Stimulated activated CD8-positive, alpha-beta memory T cell treated with anti-CD3 and anti-CD28 coated beads, Interleukin-4, amount 100 ng/mL, for 1 hour (primary cell): ENCODE measurements around the gene MTHFSD.

ENCODE experiments used
- DNase-seq, 2 donors: peaks; one replicate each; pipeline ENCODE4 v3.0.0-alpha.2; 2020; ENCODE audit warnings: low read depth in 2 of 2, low spot score in 1 of 2

The MTHFSD gene

DNA sequence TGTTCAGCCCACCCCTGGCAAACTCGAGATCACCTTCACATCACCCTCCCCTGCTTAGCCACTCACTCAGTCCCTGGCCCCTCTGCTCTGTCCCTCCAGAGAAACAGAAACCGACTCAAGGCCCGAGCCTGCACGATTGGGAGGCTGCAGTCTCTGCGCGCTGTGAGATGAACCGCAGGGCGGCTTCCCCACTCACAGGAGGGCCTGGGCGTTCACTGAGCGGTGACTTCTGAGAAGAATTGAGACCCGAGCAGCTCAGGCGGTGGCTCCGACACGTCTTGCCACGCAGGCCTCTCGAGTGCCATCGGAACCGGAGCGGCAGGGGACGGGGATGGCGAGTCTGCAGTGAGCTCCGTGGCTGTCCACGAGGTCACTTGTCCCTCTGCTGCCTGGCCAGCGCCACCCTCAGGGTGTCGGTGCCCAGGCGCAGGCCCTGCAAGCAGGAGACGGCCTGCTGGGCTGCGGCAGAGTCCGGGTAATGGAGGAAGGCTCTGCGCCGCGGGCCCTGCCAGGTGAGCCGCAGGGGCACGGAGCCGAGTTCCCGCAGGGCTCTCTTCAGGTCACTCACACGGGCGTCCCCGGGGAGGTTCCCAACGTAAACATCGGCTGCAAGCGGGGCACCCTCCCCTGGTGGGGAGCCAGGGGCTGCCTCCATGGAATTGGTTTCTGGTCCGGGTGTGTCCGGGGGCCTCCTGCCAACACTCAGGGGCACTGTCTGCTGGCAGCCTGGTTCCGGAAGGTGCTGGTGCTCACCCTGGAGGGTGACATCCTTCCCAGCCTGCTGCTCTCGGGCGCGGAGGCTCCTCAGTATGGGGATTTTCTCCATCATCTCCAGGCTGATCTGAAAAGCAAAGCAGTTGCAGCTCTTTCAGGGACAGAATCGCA, 23.2 kb downstream of the MTHFSD start:
- no peak for DNase-seq

DNA sequence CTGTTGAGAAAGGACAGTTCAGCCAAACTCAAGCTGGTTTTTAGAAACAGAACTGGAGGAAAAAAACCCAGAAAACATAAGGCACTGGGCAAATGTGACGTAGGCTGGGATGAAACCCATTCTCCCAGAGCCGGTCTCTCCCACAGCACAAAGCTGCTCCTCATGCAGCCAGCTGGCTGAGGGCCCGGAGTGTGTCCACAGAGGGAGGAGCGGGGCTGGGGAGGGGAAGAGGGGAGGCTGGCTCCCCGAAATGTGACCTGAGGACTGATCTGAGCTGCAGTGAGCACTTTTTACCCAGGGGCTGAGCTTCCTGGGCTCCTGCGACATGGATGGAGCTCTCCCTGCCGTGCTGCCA, 23.9 kb downstream of the MTHFSD start:
- no peak for DNase-seq

DNA sequence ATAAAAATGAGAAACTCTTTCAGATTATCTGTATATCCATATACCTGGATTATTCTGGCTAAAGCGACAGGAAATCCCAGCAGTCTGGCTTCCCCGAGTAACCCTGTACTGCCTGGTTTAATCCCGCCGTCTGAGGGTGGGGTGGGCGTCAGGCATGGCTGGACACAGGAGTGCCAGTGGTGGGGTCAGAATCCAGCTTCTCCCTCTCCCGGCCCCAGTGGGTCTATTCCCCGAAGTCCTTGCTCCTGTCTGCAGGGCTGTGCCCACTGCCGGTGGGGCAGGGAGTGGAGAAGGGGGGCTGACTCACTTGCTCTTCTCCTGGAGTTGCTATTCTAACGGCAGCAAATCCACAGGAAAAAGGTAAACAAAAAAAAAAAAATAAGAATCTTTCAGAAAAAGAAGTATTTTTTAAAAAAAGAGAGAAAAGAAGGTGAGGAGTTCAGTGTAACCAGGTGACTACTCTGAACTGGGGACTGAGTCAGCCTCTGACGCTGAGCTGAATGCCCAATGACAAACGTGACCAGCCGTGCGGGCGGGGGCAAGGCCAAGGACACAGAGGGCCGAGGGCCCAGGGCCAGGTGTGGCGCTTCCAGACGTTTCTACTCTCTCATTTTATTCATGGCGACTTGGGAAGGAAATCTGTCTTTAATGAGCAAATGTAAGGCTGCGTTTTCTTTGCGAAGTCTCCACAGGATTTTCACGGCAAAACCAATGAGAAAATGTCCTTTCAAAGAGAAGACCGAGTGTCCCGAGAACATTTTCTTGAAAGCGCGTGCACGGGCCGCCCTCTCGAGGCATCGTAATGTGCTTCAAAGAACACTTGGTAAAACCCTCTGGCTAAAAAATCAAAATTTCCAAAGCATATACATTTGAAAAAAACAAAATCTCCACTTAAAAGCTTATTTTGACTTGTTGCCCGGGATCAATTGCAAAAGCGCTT, 24.5 kb downstream of the MTHFSD start:
- DNase-seq: no peak

DNA sequence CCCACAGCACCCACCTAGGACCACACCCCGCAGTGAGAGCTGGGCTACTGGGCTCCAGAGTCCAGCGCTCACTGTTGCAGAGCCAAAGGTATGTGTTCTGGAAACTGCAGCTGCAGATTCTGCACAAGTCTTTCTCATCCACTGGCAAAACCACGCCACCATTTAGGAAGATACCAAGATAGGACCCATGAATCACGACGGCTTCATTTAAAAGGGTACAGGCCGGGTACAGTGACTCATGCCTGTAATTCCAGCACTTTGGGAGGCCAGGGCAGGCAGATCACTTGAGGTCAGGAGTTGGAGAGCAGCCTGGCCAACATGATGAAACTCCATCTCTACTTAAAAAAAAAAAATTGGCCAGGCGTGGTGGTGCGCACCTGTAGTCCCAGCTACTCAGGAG, 25.9 kb downstream of the MTHFSD start:
- no peak for DNase-seq

DNA sequence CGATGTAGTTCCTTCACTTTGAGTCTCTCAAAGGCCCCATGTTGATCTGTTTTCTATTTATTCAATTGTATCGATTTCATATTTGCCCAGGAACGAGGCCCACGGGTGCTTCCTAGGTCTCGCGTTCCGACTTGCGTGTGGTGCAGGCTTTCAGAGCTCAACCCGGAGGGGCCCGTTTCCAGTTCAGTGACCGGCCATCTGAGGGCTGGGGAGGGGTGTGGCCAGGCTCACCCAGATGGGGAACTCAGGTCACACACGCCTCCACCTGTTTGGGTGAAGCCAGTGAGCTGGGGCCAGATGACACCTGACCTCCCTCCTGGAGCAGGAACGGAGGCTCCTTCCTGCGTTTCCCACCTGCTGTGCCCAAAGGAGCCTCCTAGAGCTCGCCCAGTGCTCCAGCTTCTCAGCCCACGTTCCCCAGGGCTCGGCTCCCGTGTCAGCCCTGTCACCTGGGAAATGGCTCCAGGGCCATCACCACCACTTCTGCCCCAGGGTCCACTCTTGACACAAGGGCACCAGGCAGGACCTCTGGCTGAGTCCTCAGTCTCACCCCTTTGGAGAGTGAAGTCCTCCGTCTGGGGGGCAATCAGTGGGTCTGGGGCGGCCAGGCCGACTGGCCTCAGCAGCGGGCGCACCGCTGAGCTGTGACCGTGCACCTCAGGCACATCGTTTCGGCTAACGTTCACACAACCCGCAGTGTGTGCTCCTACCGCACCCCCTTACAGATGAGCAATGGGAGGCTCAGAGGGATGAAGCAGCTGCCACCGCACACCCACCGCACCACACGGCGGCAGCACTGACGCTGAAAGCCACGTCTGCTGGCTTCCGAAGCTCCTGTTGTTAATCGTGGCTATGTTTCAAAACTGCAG, 26.7 kb downstream of the MTHFSD start:
- no peak for DNase-seq

DNA sequence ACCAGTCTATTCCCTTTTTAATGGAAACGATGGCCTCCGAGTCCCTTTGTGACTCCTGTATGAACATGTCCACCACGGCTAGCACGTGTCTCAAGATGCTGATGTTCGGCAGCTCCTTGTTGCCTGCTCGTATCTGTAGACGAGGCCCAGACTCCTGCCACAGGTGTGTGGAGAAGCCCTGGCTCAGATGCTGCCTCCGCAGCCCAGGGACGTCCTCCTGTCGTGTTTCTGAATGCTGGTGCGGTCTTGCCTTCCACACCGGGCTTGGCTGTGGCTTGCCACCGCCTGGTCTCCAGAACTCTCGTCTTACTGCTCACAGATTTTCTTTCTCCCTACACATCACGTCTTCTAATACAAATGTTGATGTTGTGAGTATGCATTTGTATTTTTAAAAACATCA, 27.7 kb downstream of the MTHFSD start:
- no peak for DNase-seq

DNA sequence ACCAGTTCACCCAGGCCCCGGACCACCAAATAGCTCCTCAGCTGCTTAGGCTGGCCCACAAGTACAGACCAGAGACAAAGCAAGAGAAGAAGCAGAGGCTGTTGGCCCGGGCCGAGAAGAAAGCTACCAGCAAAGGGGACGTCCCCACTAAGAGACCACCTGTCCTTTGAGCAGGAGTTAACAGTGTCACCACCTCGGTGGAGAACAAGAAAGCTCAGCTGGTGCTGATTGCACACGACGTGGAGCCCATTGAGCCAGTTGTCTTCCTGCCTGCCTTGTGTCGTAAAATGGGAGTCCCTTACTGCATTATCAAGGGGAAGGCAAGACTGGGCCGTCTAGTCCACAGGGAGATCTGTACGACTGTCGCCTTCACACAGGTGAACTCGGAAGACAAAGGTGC, 29.3 kb downstream of the MTHFSD start:
- no peak for DNase-seq

DNA sequence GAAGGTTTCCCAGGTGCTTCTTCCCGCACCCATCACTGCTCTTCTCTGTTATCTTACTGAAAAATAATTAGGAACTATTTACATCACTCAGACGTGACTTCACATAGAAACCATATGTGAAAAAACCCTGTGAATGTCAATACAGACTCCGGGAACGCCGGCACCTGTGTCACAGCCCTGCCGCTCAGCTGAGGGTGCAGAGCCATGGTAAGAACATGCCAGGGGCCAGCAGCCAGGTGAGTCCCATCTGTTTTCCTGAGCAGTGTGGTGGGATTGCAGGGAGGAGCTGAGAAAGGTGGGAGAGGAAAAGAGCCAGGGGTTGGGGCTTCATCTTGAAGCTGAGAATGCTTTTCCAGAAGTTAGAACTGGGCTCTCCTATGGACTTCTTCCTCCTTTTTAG, 31.0 kb downstream of the MTHFSD start:
- DNase-seq: no peak

DNA sequence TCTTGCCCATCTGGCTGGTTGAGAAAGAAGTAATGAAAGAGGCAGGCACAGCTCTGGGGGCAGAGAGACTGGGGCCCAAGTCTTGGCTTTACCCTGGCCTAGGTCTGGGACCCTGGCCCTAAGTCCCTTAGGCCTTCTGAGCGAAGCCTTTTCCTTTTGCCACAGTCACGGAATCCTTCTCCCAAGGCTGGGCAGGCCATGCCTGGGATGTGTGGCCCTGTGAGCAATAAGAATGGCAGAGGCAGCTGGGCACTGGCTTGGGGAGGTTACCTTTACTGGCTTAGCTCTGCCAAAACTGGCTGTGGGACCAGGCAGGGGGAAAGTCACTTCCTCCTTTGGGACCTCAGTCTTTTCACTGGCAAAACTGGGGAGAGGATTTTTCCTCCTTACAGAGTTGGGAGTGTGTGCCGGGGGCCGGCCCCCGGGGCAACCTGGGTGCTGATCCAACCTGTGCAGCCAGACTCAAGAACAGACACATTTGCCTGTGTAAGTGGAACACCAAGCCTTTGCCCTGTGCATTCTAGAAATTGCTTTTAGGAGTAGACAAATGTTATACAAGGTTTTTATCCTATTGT, 31.8 kb downstream of the MTHFSD start:
- no peak for DNase-seq

DNA sequence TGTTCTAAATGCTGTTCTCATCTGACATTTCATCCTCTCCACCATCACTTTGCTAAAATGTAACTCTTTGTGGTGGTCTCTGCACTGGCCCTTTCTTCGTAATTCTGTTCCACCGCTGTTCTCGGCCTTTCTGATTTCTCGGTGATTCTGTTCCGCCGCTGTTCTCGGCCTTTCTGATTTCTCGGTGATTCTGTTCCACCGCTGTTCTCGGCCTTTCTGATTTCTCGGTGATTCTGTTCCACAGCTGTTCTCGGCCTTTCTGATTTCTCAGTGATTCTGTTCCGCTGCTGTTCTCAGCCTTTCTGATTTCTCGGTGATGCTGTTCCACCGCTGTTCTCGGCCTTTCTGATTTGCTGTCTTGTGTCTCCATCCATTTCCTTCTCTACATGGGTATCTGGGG, 32.4 kb downstream of the MTHFSD start:
- no peak for DNase-seq

DNA sequence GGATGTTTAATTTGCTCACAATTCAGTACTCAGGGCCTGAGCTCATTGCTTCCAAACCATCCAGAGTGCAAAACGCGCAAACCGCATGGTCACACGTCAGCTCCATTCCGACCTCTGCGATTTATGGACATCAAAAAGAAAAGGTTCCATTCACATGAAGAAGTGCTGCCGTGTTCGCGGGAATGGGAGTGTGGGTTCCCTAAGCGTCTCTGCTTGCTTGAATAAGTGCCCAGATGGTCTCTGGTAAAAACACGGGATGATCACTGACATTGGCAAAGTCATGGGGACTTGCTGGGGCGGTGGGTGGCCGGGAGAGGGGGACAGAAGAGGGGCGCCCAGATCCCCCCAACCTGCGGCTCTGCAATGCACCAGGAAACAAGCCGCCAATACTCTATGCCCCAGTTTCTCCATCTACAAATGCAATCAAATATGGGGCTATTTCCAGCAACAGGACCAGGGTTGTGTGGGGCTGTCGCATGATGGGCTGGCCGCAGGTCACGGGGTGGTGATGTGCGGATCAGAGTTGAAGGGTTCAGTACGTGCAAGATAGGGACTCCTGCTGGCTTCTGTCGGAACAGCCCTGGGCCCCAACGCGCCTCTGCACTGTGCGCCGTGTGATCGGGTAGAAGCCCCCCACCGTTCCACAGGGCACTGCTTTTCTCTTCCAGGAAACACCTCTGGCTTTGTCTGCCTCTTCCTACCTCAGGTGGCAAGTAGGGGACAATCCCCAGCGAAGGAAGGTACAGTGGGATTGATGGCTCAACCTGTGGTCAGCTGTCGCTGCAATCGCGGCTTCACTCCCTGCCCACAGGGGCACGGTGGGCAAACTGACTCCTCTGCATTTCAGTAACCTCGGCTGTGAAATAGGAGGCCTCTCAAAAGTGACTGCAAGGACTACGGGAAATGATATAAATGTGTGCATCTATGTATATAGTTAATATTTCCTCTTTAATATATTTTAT, 33.5 kb downstream of the MTHFSD start:
- DNase-seq: no peak

DNA sequence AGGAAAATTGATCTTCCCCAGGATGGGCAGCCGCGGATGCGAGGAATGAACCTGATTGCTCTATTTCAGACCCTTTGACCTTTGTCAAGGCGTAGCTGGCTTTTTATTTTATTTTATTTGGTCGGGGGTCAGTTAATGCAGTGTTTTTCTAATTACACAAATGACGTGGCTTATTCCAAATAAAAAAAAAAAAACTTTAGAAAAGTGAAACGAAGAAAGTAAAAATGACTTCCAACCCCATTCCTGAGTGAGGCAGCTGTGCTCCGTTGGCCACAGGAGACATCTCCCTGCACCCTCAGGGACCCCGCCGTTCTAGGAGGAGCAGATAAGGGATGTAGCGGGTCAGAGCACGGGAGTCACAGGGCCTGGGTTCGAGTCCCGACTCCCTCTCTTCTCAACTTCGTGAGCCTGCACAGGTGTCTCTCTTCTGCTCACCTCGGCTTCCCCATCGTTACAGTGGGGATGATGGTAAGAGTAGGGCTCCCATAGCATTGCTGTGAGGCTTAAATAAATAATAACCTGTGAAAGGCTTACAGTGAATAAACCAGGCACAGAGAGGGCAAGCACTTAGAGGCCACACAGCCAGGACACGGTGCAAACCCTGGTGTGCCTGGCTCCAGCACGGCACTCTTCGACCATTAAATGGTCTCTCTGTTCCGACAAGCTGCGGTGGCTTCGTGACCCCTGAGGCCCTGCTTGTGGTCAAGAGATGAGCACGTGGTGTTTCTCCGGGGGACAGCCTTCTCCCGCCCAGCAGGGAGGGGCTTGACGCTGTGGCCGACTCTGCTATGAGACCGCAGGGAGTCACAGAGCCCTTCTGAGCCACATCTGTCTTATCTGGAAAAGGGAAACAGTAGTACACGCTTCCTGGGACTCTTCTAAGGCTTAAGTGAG, 34.5 kb downstream of the MTHFSD start:
- DNase-seq: no peak

DNA sequence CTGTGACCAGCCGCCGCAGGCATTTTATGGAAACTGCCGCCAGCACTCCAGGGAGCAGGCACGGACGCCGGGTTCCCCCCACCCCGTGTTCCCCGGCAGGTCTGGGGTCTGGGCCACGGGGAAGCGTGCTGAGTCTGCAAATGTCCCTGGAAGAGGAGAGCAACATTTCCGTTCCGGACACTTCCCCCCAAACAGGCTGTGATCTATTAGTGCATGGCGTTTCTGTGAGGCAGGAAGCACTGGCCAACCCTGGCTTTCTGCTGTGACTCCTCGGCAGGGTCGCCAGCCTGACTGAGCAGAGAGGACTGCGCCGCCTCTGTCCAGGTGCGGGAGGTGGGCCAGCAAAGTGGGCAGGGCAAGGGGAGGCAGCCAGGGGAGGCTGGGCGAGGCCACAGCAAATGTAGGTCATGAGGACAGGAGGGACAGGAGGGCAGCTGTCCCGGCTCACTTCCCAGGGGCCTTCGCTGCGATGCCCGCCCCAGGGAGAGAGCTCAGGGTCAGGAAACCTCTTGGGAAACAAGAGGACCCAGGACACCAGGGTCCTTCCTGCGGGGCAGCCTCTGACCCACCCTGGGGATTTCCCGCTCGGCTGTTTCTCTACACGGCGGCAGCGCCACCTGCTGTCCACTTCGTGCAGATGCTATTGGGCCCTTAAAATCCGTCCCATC, 35.3 kb downstream of the MTHFSD start:
- DNase-seq: peak; percentile 27 to 31

DNA sequence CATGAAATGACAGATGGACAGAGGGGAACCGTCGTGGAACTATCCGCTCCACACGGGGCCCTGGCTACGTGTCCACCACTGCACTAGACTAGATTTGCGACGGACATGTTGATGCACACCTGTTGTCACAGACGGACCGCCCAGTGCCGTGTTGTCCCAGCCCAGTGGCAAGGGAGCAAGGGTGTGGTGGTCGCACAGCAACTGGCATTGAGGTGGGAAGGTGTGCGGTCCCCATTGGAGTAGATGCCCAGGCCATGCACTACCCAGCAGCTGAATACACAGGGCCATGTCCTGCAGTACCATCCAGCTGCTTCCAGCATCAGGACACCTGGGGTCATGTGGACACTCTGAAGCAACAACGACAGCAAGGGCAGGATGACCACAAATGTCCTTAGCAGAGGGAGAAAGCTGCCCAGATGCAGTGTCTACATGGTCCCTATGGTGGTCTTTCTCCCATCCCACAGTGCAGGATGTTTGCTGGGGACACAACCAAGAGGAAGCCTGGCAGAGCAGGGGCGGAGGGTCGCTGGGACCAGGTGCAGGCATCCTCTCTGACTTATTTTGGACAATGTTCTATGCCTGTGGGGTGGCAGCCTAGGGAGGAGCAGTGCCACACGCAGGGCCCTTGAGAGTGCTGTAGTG, 35.9 kb downstream of the MTHFSD start:
- DNase-seq: no peak

DNA sequence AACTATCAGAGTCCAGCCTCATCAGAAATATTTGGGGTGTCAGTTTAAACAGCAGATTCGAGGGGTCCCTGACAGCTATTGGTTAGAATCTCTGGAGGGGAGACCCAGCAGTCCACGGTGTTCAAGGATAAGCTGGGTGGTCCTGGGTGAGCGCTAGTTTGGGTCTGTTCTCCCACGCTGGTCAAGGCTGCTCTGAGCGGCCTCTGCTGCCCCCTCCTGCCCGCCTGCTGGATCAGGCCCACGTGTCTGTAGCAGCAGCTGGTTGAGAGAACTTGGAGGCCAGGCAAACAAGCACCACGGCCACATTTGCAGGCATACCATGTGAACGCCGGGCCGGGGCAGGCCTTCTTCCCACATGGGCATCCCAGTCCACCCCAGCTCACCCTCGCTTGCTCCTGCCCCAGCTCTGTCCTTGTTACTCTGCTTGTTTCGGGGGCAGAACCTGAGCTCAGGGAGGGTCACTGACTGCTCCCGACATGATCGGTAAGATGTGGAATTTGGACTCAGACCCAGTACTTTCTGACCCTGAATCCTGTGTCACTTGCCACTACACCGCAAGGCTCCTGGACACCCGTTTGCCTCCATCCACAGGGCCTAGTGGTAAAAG, 37.3 kb downstream of the MTHFSD start:
- DNase-seq: no peak

DNA sequence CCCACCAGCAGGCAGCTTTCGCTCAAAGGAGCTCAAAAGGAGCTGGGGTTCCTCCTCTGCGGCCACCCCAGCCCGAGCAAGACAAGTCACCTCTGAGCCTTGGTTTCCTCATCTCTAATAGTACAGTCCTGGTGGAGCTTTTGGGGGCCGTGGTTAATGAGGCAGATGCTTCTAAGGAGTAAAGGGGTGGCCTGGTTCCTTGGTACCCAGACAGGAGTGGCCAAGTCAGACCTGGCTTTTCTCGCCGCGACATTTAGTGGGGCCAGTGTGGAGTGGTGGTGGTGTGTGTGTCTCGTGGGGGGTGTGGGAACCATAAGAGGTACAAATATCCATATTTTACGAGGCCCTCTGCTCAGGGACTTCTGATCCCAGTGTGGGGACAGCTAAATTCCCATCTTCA, 38.0 kb downstream of the MTHFSD start:
- no peak for DNase-seq

DNA sequence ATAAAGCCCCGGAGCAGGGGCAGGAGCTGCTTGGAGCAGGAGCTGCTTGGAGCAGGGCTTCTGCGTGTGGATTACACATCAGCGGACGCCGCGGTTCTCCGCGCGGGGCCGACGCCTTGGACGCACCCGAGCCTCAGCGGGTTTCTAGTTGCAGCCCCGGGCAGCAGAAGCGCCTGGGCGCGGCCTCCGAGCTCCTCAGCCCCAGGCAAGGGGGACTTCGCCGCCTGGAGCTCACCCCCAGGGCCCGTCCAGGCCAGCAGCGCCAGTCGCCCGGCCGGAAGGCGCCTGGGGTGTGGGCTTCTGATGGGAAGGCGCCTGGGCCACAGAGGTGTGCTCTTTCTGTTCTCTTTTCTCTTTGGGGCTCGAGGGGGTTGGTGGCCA, 38.4 kb downstream of the MTHFSD start:
- DNase-seq: no peak
